ENCODE data around the gene COX5A. TPM values are rescaled to one million over a fixed set of nuclear protein-coding genes. Genes with fewer than 3 reads are reported as not detected.

COX5A gene
- total and polyA plus RNA-seq, 2 experiments from 2014 or later, result 190 to 885 TPM

DNA sequence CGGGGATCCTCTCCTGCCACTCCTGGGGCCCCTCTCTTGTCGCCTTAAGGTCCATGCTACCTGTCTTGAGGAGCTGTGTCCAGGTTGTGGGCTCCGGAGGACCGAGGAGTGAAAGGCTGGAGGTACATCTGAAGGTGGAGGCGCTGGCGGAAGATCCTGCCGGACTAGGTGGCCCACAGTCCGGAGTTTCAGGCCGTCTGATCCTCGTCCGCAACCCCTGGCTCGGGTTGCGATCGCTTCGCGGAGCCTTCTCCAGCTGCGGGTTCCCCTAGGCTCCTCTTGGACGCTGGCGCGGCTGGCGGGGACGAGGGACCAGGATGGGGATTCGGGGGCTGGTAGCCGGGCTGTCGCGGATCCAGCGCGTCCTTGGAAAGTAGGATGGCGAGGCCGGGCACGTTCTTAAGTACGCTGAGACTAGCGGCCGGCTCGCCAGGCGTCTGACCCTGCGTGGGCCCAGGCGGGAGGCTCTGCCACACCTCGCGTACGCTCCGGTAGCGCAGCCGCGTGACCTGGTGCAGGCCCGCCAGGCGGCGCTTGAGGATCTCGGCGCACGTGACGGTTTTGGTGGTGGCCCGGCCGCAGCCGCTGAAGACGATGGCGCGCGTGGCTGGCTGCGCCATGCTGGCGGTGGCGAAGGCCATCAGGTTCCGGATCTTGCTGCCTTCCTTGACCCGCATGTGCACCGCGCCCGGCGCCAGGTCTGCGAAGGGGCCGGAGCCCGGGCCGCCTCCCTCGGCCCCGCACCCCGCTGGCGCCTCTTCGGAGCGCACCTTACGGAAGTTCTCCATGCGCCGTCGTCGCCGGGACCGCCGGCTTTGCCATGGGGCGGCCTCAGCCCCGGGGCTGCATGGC, 18.1 kb upstream of the COX5A start (continued):
- TF ChIP-seq, protein P1, sequence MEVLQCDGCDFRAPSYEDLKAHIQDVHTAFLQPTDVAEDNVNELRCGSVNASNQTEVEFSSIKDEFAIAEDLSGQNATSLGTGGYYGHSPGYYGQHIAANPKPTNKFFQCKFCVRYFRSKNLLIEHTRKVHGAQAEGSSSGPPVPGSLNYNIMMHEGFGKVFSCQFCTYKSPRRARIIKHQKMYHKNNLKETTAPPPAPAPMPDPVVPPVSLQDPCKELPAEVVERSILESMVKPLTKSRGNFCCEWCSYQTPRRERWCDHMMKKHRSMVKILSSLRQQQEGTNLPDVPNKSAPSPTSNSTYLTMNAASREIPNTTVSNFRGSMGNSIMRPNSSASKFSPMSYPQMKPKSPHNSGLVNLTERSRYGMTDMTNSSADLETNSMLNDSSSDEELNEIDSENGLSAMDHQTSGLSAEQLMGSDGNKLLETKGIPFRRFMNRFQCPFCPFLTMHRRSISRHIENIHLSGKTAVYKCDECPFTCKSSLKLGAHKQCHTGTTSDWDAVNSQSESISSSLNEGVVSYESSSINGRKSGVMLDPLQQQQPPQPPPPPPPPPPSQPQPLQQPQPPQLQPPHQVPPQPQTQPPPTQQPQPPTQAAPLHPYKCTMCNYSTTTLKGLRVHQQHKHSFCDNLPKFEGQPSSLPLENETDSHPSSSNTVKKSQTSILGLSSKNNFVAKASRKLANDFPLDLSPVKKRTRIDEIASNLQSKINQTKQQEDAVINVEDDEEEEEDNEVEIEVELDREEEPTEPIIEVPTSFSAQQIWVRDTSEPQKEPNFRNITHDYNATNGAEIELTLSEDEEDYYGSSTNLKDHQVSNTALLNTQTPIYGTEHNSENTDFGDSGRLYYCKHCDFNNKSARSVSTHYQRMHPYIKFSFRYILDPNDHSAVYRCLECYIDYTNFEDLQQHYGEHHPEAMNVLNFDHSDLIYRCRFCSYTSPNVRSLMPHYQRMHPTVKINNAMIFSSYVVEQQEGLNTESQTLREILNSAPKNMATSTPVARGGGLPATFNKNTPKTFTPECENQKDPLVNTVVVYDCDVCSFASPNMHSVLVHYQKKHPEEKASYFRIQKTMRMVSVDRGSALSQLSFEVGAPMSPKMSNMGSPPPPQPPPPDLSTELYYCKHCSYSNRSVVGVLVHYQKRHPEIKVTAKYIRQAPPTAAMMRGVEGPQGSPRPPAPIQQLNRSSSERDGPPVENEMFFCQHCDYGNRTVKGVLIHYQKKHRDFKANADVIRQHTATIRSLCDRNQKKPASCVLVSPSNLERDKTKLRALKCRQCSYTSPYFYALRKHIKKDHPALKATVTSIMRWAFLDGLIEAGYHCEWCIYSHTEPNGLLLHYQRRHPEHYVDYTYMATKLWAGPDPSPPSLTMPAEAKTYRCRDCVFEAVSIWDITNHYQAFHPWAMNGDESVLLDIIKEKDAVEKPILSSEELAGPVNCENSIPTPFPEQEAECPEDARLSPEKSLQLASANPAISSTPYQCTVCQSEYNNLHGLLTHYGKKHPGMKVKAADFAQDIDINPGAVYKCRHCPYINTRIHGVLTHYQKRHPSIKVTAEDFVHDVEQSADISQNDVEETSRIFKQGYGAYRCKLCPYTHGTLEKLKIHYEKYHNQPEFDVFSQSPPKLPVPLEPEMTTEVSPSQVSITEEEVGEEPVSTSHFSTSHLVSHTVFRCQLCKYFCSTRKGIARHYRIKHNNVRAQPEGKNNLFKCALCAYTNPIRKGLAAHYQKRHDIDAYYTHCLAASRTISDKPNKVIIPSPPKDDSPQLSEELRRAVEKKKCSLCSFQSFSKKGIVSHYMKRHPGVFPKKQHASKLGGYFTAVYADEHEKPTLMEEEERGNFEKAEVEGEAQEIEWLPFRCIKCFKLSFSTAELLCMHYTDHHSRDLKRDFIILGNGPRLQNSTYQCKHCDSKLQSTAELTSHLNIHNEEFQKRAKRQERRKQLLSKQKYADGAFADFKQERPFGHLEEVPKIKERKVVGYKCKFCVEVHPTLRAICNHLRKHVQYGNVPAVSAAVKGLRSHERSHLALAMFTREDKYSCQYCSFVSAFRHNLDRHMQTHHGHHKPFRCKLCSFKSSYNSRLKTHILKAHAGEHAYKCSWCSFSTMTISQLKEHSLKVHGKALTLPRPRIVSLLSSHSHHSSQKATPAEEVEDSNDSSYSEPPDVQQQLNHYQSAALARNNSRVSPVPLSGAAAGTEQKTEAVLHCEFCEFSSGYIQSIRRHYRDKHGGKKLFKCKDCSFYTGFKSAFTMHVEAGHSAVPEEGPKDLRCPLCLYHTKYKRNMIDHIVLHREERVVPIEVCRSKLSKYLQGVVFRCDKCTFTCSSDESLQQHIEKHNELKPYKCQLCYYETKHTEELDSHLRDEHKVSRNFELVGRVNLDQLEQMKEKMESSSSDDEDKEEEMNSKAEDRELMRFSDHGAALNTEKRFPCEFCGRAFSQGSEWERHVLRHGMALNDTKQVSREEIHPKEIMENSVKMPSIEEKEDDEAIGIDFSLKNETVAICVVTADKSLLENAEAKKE (CRISPR knock-in tag; IDR thresholded peaks at IDR 0.05), result no peak
- TF ChIP-seq POLR2AphosphoS5 (IDR thresholded peaks at IDR 0.05; ENCODE audit: low read depth), result no peak
- TF ChIP-seq ZNF114 (CRISPR knock-in tag; IDR thresholded peaks at IDR 0.05), result no peak
- no peak for TF ChIP-seq ZNF331 (CRISPR knock-in tag; IDR thresholded peaks at IDR 0.05; ENCODE audit: low read depth)

- Mint-ChIP-seq H3K4me1 (peaks cover 40% of the 10 kb centered on the region), H3K4me3 (peak overlapping the region; percentile 81), H3K9me3 (no peaks in the 10 kb centered on the region; the same call in 1 of the 3 replicates), H3K27ac (no peak overlapping the region), H3K36me3 (ENCODE audit: low read depth) (peaks cover 7% of the 10 kb centered on the region; the same call in 2 of the 3 replicates), H3K27me3 (ENCODE audit: insufficient read depth, low read depth, poor library complexity) (peaks cover 50% of the 10 kb centered on the region)
- Histone ChIP-seq H3K79me2 (replicated peaks; ENCODE audit: insufficient read depth) (peaks cover 12% of the 10 kb centered on the region), H3K4me2 (peak overlapping the region; percentile 100), H3K36me3 (ENCODE audit: insufficient read depth) (no peaks in the 10 kb centered on the region), H3F3A (replicated peaks; ENCODE audit: low read depth) (peaks cover 9% of the 10 kb centered on the region; the same call in 1 of the 2 replicates), H3K4me1 (ENCODE audit: insufficient read depth) (peaks cover 37% of the 10 kb centered on the region), H3K9me2 (ENCODE audit: insufficient read depth) (no peaks in the 10 kb centered on the region), H3K27me3 (ENCODE audit: insufficient read depth) (peaks cover 48% of the 10 kb centered on the region), H3K27ac (ENCODE audit: low read depth) (no peak overlapping the region), H4K20me1 (replicated peaks; ENCODE audit: insufficient read depth) (peaks cover 13% of the 10 kb centered on the region), H3K4me3 (peak overlapping the region; percentile 80), H2AFZ (no peak overlapping the region)
- ATAC-seq (no peak), DNase-seq (ENCODE audit: low spot score) (no peak)
- TF ChIP-seq EZH2 (IDR thresholded peaks at IDR 0.05; ENCODE audit: low read depth, unreplicated experiment) (peak; percentile 12), REST (IDR thresholded peaks at IDR 0.05; ENCODE audit: unreplicated experiment) (no peak)
Measured at GRCh38 chr15:74955017-74955416, 17.1 kb upstream of the COX5A start.
